CD14-positive monocyte (primary cell): Measurements from ENCODE around the gene RBKS. TPM values are rescaled to one million over a fixed set of nuclear protein-coding genes. Genes with fewer than 3 reads are reported as not detected.

Source experiments
- DNase-seq, 3 donors: peaks; one replicate each; pipeline ENCODE4 v3.0.0-alpha.2; 2011 to 2022
- H2AFZ ChIP-seq: 2 replicates; pipeline ENCODE4 v1.6.0; 2012; ENCODE audit warnings: mild to moderate bottlenecking, low read depth, low read length, inconsistent platforms; ENCODE audit not compliant: insufficient read depth, poor library complexity, severe bottlenecking
- H3K27ac ChIP-seq, 2 donors: 1 replicate in 1 of 2; 2 replicates in 1 of 2; pipeline ENCODE4 v1.5.1; 2012 to 2013; ENCODE audit warnings: low read length in 2 of 2, control low read depth in 1 of 2, inconsistent platforms in 1 of 2, low read depth in 1 of 2, mild to moderate bottlenecking in 1 of 2
- H3K27me3 ChIP-seq, 2 donors: one replicate each; pipeline versions ENCODE4 v1.6.0 to v1.6.1; 2011 to 2013; ENCODE audit warnings: low read length in 2 of 2; ENCODE audit not compliant: control insufficient read depth in 2 of 2, insufficient read depth in 2 of 2
- H3K36me3 ChIP-seq, 2 donors: replicated peaks in 1 of 2; 1 replicate in 1 of 2; 2 replicates in 1 of 2; pipeline versions ENCODE4 v1.5.1 to v1.6.1; 2012 to 2013; ENCODE audit warnings: low read length in 2 of 2, control low read depth in 1 of 2, inconsistent platforms in 1 of 2, mild to moderate bottlenecking in 1 of 2; ENCODE audit not compliant: insufficient read depth in 2 of 2, control insufficient read depth in 1 of 2
- H3K4me1 ChIP-seq, 2 donors: 1 replicate in 1 of 2; 2 replicates in 1 of 2; pipeline versions ENCODE4 v1.5.1 to v1.6.1; 2012 to 2013; ENCODE audit warnings: low read length in 2 of 2, control low read depth in 1 of 2, inconsistent platforms in 1 of 2, mild to moderate bottlenecking in 1 of 2, moderate library complexity in 1 of 2; ENCODE audit not compliant: insufficient read depth in 2 of 2, control insufficient read depth in 1 of 2
- H3K4me2 ChIP-seq: replicated peaks from 2 replicates; pipeline ENCODE3; 2012; ENCODE audit warnings: low read length, moderate library complexity, mild to moderate bottlenecking; ENCODE audit not compliant: poor library complexity, severe bottlenecking; ENCODE audit errors: extremely low read depth
- H3K4me3 ChIP-seq, 3 experiments: fragments of 200-600 bp in 1 of 3; sonication (generic) in 1 of 3; replicated peaks in 1 of 3; 1 replicate in 2 of 3; 2 replicates in 1 of 3; pipeline ENCODE4 v1.5.1; 2011 to 2013; ENCODE audit warnings: low read length in 3 of 3, mild to moderate bottlenecking in 3 of 3, control low read depth in 2 of 3, low read depth in 2 of 3, inconsistent platforms in 1 of 3, moderate library complexity in 1 of 3
- H3K79me2 ChIP-seq: 2 replicates; pipeline ENCODE4 v1.6.0; 2012; ENCODE audit warnings: mild to moderate bottlenecking, control low read depth, inconsistent platforms, low read length, moderate library complexity; ENCODE audit not compliant: insufficient read depth
- H3K9ac ChIP-seq: 2 replicates; pipeline ENCODE4 v1.6.0; 2017; ENCODE audit warnings: low read length, mild to moderate bottlenecking; ENCODE audit not compliant: insufficient read depth, poor library complexity, severe bottlenecking
- H3K9me3 ChIP-seq, 2 donors: replicated peaks in 1 of 2; 1 replicate in 1 of 2; 2 replicates in 1 of 2; pipeline versions ENCODE4 v1.5.1 to v1.6.1; 2012 to 2013; ENCODE audit warnings: low read length in 2 of 2, control low read depth in 1 of 2; ENCODE audit not compliant: control insufficient read depth in 1 of 2, insufficient read depth in 1 of 2
- H4K20me1 ChIP-seq: 2 replicates; pipeline ENCODE4 v1.6.0; 2012; ENCODE audit warnings: mild to moderate bottlenecking, low read length, control low read depth, moderate library complexity; ENCODE audit not compliant: insufficient read depth
- H3K27ac Mint-ChIP-seq, 7 donors: one replicate each; pipeline ENCODE4 v1.8.0; 2020; ENCODE audit warnings: mild to moderate bottlenecking in 7 of 7, mixed read lengths in 7 of 7, moderate library complexity in 6 of 7, inconsistent platforms in 2 of 7
- H3K27me3 Mint-ChIP-seq, 3 donors: one replicate each; pipeline ENCODE4 v1.8.0; 2021 to 2022; ENCODE audit warnings: low read depth in 3 of 3, mild to moderate bottlenecking in 3 of 3, mixed read lengths in 3 of 3, moderate library complexity in 3 of 3, inconsistent platforms in 1 of 3
- H3K36me3 Mint-ChIP-seq, 2 donors: one replicate each; pipeline ENCODE4 v1.8.0; 2020; ENCODE audit warnings: mixed read lengths in 2 of 2, inconsistent platforms in 1 of 2, mild to moderate bottlenecking in 1 of 2
- H3K4me1 Mint-ChIP-seq: one replicate; pipeline ENCODE4 v1.8.0; 2020; ENCODE audit warnings: mild to moderate bottlenecking, mixed read lengths
- H3K4me3 Mint-ChIP-seq, 2 donors: one replicate each; pipeline ENCODE4 v1.8.0; 2020; ENCODE audit warnings: mild to moderate bottlenecking in 2 of 2, mixed read lengths in 2 of 2, moderate library complexity in 1 of 2
- H3K9me3 Mint-ChIP-seq, 7 donors: one replicate each; pipeline ENCODE4 v1.8.0; 2020 to 2022; ENCODE audit warnings: mixed read lengths in 7 of 7, mild to moderate bottlenecking in 6 of 7, moderate library complexity in 6 of 7, inconsistent platforms in 2 of 7
- CTCF ChIP-seq: fragments of 200-600 bp; IDR thresholded peaks from one replicate; pipeline ENCODE4 v1.8.0; 2022; ENCODE audit warnings: antibody characterized with exemption, mild to moderate bottlenecking
- WGBS: methylation state at CpG from one replicate; pipeline ENCODE4 v1.1.5; 2013; ENCODE audit warnings: missing lambda C conversion rate; ENCODE audit not compliant: insufficient coverage; 5-methylcytosine and 5-hydroxymethylcytosine counted together
- intact Hi-C, 2 donors: fragments of 100-400 bp; cut with micrococcal nuclease; formaldehyde crosslinking; loops; one replicate each; pipeline versions ENCODE4 v1.15.0 to v1.15.1; 2023
- polyA plus RNA-seq, 3 donors: library from polyadenylated mRNA; depleted of rRNA in 1 of 3; unstranded in 2 of 3; stranded (reverse) in 1 of 3; fragments of 300-500 nt in 2 of 3; fragments of >200 nt in 1 of 3; fragmentation: Illumina TruSeq in 2 of 3; gene quantifications; 1 replicate in 2 of 3; 2 replicates in 1 of 3; pipeline ENCODE4 v1.2.3, GENCODE V29; 2012 to 2021

RBKS gene
- polyA plus RNA-seq, 3 donors: 3.9 to 39.1 (median 4.3) TPM

GRCh38 chr2:27888790-27889189, 1.4 kb downstream of the RBKS start:
- Histone ChIP-seq H3K79me2 (peaks cover 72% of the 10 kb centered on the region), H3K27ac (peak overlapping the region in 1 of 2 donors; percentile 99), H3K9ac (peak overlapping the region; percentile 95), H3K4me1 (peaks cover 45 to 59% of the 10 kb centered on the region in 2 donors), H3K4me3 (peak overlapping the region in 2 of 3 experiments; percentile 87 to 96), H4K20me1 (no peaks in the 10 kb centered on the region), H3K36me3 (no peaks in the 10 kb centered on the region), H2AFZ (peak overlapping the region; percentile 48), H3K27me3 (no peaks in the 10 kb centered on the region), H3K4me2 (peak overlapping the region; percentile 86), H3K9me3 (no peaks in the 10 kb centered on the region)
- no CpG with 5 or more reads among the region's 3 CpGs for WGBS
- no peak for TF ChIP-seq CTCF
- Mint-ChIP-seq H3K27ac (peak overlapping the region; percentile 100), H3K4me1 (peaks cover 57% of the 10 kb centered on the region), H3K36me3 (no peaks in the 10 kb centered on the region), H3K4me3 (peak overlapping the region; percentile 9 to 13), H3K9me3 (no peaks in the 10 kb centered on the region), H3K27me3 (peaks cover 0 to 4% (median 2%) of the 10 kb centered on the region in 3 donors)
- intact Hi-C loops: no loop called here
- no peak for DNase-seq

GRCh38 chr2:27887830-27888229, 2.4 kb downstream of the RBKS start:
- no CpG with 5 or more reads among the region's 3 CpGs for WGBS
- H3K36me3 ChIP-seq: no peaks in the 10 kb centered on the region
- H3K36me3 Mint-ChIP-seq: no peaks in the 10 kb centered on the region
- peak overlapping the region in 1 of 3 experiments; percentile 87 for H3K4me3 ChIP-seq
- peaks cover 63% of the 10 kb centered on the region for H3K79me2 ChIP-seq
- no peak overlapping the region for H3K9ac ChIP-seq
- no peak overlapping the region for H3K4me3 Mint-ChIP-seq
- peaks cover 0 to 4% (median 3%) of the 10 kb centered on the region in 3 donors for H3K27me3 Mint-ChIP-seq
- H3K27ac ChIP-seq: peak overlapping the region in 1 of 2 donors; percentile 34
- no peak overlapping the region for H2AFZ ChIP-seq
- TF ChIP-seq CTCF: no peak
- no peaks in the 10 kb centered on the region for H4K20me1 ChIP-seq
- peaks cover 37 to 50% of the 10 kb centered on the region in 2 donors for H3K4me1 ChIP-seq
- no peak for DNase-seq
- no peaks in the 10 kb centered on the region for H3K9me3 ChIP-seq
- peaks cover 48% of the 10 kb centered on the region for H3K4me1 Mint-ChIP-seq
- no peak overlapping the region for H3K4me2 ChIP-seq
- H3K9me3 Mint-ChIP-seq: peaks cover 0 to 3% (median 0%) of the 10 kb centered on the region in 7 donors
- no peaks in the 10 kb centered on the region for H3K27me3 ChIP-seq
- peak overlapping the region in 6 of 7 donors; percentile 11 to 100 (median 62) for H3K27ac Mint-ChIP-seq
- intact Hi-C loops: no loop called here
